ENCODE data around the gene MAOA. TPM values are rescaled to one million over a fixed set of nuclear protein-coding genes. Genes with fewer than 3 reads are reported as not detected.
A peak's percentile ranks its signal among the peaks of the same experiment; 100 is the strongest.

Gene MAOA
- total and polyA plus RNA-seq, 2 of the 13 experiments (the other 11 are each of a cell fraction or from before 2014, with no cell fraction given) = 13.4 to 14.7 TPM

DNA sequence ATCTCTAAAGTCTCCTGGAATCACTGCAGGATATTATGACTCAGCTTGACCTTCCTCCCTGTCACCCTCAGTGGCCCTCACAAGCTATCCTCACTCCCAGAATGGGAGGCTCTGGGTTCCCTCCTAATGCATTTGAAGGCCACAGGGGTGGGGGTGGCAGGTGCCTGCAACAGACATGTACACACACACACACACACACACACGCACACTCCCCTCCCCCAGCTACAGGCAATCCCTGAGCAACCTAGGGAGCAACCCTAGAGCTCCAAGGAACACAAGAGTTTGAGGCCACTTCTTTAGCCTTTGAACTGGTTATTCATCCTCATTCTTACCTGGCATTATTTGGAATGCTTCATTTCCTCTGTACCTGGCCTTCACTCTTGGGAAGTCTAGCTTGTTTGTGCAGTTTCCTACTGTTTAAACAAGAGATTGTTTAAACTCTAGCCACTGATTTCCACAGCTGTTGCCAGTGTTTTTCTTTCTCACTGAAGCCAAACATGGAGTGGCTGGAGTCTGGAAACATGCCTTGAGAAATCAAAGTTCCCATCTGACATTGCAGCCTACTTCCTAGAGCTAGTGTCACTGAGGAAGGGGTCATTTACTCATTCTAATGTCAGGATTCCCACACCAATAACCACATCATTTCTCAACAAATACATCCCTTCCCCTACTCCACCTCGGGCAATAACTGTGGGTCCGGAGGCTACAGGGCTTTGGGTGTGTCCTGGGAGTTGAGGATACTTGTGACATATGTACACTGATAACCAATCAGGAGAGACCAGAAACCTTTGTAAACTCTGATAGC, 37.7 kb downstream of the MAOA start (continued):
- TF ChIP-seq, protein P1, sequence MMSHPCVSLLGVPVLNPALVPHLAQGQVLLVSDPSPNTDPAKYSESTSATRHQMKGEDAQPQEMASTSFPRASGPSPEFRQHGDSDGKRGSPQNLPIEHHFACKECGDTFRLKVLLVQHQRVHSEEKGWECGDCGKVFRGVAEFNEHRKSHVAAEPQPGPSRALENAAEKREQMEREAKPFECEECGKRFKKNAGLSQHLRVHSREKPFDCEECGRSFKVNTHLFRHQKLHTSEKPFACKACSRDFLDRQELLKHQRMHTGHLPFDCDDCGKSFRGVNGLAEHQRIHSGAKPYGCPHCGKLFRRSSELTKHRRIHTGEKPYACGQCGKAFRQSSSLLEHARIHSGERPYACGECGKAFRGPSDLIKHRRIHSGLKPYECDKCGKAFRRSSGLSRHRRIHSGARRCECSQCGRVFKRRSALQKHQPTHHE (CRISPR knock-in tag; IDR thresholded peaks at IDR 0.05; ENCODE audit: borderline replicate concordance) = no peak
- TF ChIP-seq ATM (IDR thresholded peaks at IDR 0.05; ENCODE audit: borderline replicate concordance) (no peak), ZNF207 (IDR thresholded peaks at IDR 0.05; ENCODE audit: borderline replicate concordance) (no peak), NR2F1 (CRISPR knock-in tag; IDR thresholded peaks at IDR 0.05) (no peak), ZNF674 (CRISPR knock-in tag; IDR thresholded peaks at IDR 0.05; ENCODE audit: low read depth) (no peak), ZNF607 (CRISPR knock-in tag; IDR thresholded peaks at IDR 0.05; ENCODE audit: borderline replicate concordance) (no peak), HOXA7 (CRISPR knock-in tag; IDR thresholded peaks at IDR 0.05) (no peak), IKZF4 (CRISPR knock-in tag; IDR thresholded peaks at IDR 0.05; ENCODE audit: borderline replicate concordance, low read depth, not compliant biosample characterization) (no peak), ZNF44 (CRISPR knock-in tag; IDR thresholded peaks at IDR 0.05) (no peak), ZNF557 (CRISPR knock-in tag; IDR thresholded peaks at IDR 0.05) (no peak), KDM5B (CRISPR knock-in tag; IDR thresholded peaks at IDR 0.05; ENCODE audit: borderline replicate concordance) (peak; percentile 22; the same call in 1 of the 2 replicates), RBM22 (optimal IDR thresholded peaks at IDR 0.05; ENCODE audit: low read length) (no peak), ZNF768 (CRISPR knock-in tag; IDR thresholded peaks at IDR 0.05) (no peak), DPF2 (CRISPR knock-in tag; IDR thresholded peaks at IDR 0.05; ENCODE audit: borderline replicate concordance, low read depth) (peak; percentile 70; the same call in 1 of the 2 replicates), ZNF407 (CRISPR knock-in tag; IDR thresholded peaks at IDR 0.05; ENCODE audit: not compliant biosample characterization) (no peak), GFI1 (CRISPR knock-in tag; IDR thresholded peaks at IDR 0.05; ENCODE audit: borderline replicate concordance) (peak; percentile 96), MIER2 (CRISPR knock-in tag; IDR thresholded peaks at IDR 0.05) (no peak)
- TF ChIP-seq, protein P2, sequence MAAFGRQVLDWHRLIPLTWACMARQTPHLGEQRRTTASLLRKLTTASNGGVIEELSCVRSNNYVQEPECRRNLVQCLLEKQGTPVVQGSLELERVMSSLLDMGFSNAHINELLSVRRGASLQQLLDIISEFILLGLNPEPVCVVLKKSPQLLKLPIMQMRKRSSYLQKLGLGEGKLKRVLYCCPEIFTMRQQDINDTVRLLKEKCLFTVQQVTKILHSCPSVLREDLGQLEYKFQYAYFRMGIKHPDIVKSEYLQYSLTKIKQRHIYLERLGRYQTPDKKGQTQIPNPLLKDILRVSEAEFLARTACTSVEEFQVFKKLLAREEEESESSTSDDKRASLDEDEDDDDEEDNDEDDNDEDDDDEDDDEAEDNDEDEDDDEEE (CRISPR knock-in tag; IDR thresholded peaks at IDR 0.05) = no peak
